Stimulated activated CD8-positive, alpha-beta memory T cell treated with anti-CD3 and anti-CD28 coated beads, Interleukin-4, amount 100 ng/mL, for 4 hours (primary cell): ENCODE measurements around the gene GYPE.
"Not testable (repeated sequence)": the region's sequence is repeated elsewhere in the genome, so short reads cannot be mapped to it uniquely, and the experiment has no call there.

Experiments used
- DNase-seq, 2 donors: peaks; one replicate each; pipeline ENCODE4 v3.0.0-alpha.2; 2020; ENCODE audit warnings: low read depth in 2 of 2, low spot score in 1 of 2

Gene GYPE

DNA sequence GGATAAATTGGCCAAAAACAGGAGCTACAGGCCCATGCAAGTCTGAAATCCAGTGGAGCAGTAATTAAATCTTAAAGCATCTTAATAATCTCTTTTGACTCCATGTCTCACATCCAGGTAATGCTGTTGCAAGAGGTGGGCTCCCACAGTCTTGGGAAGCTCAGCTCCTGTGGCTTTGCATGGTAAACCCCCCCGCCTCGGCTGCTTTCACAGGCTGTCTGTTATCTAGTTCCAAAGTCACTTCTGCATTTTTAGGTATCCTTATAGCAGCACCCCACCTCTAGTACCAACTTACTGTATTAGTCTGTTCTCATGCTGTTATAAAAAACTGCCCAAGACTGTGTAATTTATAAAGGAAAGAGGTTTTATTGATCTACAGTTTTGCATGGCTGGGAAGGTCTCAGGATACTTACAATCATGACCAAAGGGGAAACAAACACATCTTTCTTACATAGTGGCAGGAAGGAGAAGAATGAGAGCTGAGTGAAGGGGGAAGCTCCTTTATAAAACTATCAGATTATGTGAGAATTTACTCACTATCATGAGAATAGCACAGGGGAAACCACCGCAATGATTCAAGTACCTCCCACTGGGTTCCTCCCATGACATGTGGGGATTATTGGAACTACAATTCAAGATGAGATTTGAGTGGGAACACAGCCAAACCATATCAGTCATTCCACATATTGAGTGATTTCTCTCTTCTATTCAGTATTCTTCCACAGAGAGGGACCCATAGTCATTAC is 34.7 kb downstream of the GYPE start:
- DNase-seq, result not testable (repeated sequence)

DNA sequence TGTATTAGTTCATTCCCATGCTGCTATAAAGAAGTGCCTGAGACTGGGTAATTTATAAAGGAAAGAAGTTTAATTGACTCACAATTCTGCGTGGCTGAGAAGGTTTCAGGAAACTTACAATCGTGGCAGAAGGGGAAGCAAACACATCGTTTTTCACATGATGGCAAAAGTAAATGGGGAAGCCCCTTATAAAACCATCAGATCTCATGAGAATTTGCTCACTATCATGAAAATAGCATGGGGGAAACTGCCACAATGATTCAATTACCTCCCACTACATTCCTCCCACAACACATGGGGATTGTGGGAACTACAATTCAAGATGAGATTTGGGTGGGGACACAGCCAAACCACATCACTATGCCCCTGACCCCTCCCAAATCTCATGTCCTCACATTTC is 35.4 kb downstream of the GYPE start:
- DNase-seq, result not testable (repeated sequence)

DNA sequence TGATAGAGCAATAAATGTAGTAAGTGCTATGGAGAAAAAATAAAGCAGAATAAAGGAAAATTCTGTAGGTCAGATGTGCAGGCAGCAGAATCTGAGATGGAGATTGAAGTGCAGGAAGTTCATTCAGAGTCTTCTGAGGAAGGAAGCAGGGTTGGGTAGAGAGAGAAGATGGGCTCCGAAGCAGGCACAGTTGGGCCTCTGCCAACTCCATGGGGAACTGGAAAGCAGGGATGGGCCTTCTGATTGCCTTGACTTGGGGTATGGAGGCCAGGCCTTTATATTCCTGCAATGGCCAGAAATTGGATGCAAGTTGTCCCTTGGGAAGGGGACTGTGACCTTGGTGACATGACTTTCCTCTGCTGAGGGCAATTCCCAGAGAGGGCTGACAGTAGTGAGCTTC is 42.6 kb downstream of the GYPE start:
- not testable (repeated sequence) for DNase-seq

DNA sequence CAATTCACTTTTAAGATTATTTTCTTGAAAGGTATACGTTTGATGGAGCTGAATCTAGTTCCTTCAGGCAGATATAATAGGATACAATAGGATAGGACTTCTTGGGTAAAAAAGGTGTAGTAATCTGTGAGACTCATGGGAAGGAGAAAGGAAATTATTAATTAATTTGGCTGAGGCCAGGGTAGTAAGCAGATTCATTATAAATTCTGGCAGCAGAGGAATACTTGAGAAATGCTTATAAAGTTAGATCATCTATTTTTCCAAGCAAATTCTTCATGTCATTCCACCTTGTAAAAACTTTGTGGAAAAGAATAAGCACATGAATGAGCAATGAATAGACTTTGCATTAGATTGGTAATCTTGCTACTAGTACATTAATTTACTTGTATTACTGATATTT is 46.9 kb downstream of the GYPE start:
- no peak for DNase-seq

DNA sequence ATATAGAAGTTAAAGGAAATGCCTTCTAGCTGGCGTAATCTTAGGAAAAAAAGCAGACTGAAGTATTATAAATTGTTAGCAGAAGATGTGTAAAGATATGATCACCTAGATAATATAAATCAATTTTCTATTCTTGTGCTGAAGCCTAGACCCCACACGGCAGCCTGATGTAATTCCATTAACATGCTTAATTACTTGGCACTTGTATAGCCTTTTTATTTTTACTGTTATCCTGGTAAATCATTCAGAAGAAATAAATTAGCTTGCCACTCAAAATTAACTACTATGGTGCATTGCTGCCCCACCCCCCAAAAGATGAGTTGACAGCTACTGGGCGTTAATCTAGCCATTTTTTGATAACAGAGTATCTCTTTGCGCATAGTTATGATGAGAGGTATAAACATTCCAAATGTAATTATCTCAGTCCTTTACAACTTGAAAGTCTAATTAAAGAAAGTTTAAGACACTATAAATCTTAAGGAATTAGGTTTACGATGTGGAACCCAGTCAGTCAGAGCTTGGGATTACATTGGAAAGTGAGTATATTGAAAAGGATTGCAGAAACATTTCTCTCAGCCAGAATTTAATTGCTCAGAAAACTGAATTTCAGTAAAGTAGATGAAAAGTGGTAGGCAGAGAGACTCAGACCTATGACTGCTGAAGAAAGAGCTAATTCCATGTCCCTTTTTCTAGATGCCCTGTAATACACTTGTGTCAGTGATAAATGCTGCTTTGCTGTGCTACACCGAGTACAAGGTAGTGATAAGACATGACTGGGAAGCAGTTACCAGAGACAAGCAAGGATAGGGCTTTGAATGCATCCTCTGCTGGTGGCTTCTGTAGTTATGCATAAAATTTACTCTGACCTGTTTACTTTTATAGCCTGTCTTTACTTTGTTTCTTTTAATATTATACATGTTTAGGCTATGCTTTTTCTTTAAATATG is 47.7 kb downstream of the GYPE start:
- DNase-seq, result not testable (repeated sequence)

DNA sequence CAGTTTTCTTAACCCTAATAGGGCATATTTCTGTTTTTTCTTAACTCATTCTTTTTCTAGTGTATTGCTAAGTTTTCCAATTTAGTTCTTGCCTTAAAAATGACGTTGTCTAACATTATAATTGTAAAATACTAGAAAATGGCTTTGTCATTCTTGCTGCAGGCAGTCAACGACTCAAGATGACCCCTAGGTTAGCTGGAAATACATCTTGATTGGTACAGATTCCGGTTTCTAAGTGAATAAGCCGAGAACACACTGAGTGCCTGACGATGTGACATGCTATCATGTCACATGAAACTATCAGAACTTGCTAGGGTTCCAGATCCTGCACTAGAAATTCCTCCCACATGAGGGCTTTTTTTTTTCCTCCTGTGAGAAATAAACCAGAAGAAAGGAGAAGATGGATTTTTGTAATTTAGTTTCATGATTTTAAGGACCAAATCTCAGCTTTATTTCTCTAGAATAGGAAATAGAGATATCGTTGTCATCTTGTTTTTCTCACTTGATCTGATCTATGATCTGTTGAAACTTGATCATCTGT is 49.3 kb downstream of the GYPE start:
- DNase-seq, result not testable (repeated sequence)

DNA sequence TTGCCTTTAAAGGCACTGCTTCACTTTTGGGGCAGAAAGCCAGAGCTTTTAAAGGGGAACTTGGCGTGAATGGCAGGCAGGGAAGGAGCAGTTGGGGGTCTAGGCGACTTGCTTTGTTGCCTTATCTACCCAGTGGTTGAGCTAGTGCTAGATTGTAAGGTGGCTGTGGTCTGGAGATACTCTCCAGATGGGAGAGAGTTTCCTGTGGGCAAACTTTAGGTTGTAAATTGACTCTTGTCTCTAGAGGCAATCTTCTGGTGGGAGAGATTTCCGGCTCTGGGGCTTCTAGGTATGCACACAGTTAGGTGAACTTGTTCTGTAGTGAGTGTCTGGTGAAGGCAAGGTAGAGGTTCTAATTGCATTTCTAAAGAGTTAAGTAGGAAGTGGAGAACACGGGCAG is 50.7 kb downstream of the GYPE start:
- DNase-seq, result not testable (repeated sequence)

DNA sequence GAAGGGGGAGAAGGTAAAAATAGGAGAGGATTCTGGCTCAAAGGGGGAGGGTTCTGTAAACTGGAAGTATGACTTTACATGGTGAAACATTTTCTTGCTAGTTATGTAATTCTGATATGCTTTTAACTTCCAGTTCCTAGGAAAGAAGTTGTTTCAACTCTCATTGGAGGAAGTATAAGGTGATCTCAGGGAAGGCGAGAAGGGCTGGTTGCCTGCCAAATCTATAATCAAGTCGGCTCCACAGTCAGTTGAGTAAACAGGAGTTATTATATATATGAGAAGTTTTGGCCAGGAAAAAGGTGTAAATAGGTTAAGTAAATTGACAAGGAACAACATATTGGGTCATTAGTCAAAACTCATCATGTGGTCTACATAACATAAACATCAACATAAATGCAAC is 56.1 kb downstream of the GYPE start:
- not testable (repeated sequence) for DNase-seq

DNA sequence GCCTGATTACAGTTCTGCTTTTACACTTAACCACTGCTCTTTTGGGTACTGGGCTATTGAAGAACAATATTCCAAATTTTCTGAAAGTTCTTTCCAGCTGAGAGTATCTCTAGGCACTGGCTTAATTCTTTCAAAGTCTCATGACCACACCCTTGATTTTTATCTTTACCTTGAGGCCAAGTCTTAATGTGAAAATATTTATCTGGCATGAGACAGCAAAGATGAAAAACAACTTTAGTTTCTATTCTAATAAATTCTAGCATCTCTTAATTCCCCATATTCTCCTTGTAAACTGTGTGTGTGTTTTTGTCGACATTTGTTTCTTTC is 61.9 kb downstream of the GYPE start:
- DNase-seq, result not testable (repeated sequence)

DNA sequence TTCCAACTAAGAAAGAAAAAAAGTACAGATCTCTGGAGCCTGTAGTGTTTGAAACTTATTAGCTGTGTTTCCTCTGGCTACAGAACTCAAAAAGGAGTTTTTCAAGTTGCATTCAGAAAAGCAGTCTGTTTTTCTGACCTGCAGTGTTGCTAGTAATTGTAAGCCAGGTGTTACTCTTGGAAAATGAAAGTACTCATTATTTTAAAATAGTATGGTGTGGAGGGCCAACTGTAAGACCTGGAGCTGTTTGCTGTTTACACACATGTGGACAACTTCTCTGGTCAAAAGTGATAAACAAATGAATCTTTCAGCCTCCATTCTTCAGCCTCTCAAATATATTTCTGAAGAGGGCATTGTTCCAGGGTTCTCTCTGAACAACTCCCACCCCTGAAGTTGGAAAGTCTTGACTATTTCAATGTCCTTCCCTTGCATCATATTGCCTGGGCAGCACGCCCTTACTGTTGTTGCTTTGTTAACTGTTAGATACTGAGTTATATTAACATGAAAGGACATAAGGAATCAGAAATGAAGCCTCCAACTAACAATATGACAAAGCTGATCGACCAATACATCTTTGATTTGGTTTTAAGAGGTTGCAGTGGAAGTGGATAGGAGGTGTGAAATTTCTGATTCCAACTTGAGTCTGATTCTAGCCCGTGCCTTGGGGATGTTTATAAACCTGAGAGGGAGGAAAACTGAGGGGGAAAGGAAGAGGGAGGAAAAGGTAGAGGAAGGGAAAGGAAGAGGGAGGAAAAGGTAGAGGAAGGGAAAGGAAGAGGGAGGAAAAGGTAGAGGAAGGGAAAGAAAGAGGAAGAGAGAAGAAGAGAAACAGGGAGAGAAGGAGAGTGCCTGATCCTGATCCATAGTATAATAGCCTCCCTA is 62.5 kb downstream of the GYPE start:
- not testable (repeated sequence) for DNase-seq

DNA sequence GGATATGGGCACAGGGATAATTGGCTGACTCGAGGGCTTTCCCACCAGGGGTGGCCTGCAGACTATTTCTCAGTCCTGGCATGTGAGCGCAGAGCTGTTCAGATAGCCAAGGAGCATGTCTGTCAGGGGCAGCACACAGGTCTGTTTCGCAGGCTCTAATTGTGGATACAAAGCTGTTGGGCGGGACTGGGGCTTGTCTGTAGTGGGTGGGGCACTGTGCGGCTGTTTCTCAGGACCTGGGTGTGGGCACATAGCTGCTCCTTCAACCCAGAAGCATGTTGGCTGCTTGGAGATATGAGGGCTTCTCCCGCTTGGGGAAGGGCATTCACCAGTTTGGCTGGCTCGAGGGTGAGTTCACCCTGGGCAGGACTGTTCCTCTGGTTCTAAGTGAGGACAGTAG is 65.9 kb downstream of the GYPE start:
- not testable (repeated sequence) for DNase-seq

DNA sequence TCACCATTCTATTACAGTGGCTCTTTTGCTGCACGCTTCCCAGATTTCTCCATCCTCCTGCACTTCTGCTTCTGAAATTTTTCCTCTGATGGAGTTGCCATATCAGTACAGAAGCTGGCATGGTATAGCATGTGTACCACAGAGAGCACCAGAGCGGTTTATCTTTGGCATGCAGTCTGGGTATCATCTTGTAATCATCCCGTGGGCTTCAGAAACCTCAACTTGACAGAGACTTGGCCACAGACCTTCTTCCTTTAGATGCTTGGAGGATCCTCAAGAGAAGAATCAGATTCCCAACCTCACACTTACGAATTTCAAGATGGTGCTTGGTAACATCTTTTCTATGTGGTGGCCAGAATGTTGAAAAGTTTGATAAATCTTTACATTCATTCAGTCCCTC is 71.2 kb downstream of the GYPE start:
- DNase-seq, result not testable (repeated sequence)

DNA sequence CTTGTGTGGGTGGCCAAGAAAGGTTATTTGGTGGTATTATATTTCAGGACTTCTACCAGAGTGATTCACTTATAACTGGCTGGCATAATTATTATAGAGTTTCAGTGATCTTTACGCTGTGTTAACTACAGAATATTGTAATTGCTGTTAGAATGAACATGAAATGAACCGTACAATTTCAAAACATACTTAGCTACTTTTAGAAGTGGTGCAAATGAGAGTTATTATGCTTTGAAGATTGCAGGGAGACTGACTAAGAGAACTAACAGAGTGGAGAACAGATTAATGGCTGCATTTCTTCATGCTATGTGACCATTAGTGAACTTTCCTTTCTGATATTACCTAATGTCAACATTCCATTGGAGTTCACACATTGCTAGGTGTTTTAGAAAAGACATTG is 71.7 kb downstream of the GYPE start:
- DNase-seq, result not testable (repeated sequence)

DNA sequence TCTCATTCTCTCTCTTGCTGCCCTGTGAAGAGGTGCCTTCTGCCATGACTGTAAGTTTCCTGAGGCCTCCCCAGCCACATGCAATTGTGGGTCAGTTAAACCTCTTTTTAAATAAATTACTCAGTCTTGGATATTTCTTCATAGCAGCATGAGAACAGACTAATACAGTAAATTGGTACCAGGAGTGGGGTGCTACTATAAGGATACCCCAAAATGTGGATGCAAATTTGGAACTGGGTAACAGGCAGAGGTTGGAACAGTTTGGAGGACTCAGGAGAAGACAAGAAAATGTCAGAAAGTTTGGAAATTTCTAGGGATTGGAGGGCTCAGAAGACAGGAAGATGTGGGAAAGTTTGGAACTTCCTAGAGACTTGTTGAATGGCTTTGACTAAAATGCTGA is 74.8 kb downstream of the GYPE start:
- DNase-seq, result not testable (repeated sequence)

DNA sequence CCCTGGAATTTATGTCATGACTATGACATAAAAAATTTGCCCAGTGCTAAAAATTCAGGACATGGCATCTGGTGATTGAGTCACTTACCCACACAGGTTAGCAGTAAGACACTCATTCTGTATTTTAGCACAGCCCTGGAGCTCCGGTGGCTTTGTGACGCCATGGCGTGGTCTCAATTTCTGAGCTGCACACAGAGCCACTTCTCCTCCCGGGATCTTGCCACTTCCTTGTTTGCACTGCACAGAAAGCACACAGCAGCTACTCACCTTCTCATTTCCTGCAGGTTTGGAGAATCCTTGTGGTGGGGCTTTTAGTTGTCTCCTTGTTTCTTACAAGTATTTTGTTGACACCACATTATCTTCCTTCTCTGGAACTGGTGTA is 76.1 kb downstream of the GYPE start:
- DNase-seq, result not testable (repeated sequence)
